DOHH2 (cell line): ENCODE measurements around the gene DLG5.

ENCODE experiments used
- H3F3A ChIP-seq: fragments of 200-600 bp; sonication (generic), shearing (Covaris generic); 2 replicates; pipeline ENCODE4 v1.6.0; 2016; ENCODE audit warnings: antibody characterized with exemption, mild to moderate bottlenecking; ENCODE audit not compliant: control insufficient read depth, insufficient read depth
- H3K27ac ChIP-seq: fragments of 200-600 bp; sonication (generic); 2 replicates; pipeline ENCODE4 v1.5.1; 2014; ENCODE audit warnings: low read depth, mild to moderate bottlenecking, low read length, moderate library complexity
- H3K27me3 ChIP-seq: fragments of 200-600 bp; sonication (generic); 2 replicates; pipeline ENCODE4 v1.6.1; 2014; ENCODE audit warnings: mild to moderate bottlenecking, low read length, mixed read lengths; ENCODE audit not compliant: control insufficient read depth
- H3K36me3 ChIP-seq: fragments of 200-600 bp; sonication (generic); 2 replicates; pipeline ENCODE4 v1.6.1; 2014; ENCODE audit warnings: mild to moderate bottlenecking, low read length, moderate library complexity, mixed read lengths; ENCODE audit not compliant: control insufficient read depth
- H3K4me1 ChIP-seq: fragments of 200-600 bp; sonication (generic); 2 replicates; pipeline ENCODE4 v1.6.1; 2014; ENCODE audit warnings: mild to moderate bottlenecking, low read length, mixed read lengths; ENCODE audit not compliant: control insufficient read depth
- H3K4me2 ChIP-seq: fragments of 200-600 bp; sonication (generic); 2 replicates; pipeline ENCODE4 v1.6.0; 2014; ENCODE audit warnings: mild to moderate bottlenecking, low read length, moderate library complexity
- H3K4me3 ChIP-seq: fragments of 200-600 bp; sonication (generic); 2 replicates; pipeline ENCODE4 v1.5.1; 2014; ENCODE audit warnings: mild to moderate bottlenecking, low read length, mixed read lengths
- H3K79me2 ChIP-seq: fragments of 200-600 bp; sonication (generic); 2 replicates; pipeline ENCODE4 v1.6.1; 2014; ENCODE audit warnings: mild to moderate bottlenecking, low read length, mixed read lengths; ENCODE audit not compliant: control insufficient read depth
- H3K9me2 ChIP-seq: fragments of 200-600 bp; sonication (generic); replicated peaks from 2 replicates; pipeline ENCODE4 v1.6.1; 2014; ENCODE audit warnings: mild to moderate bottlenecking, low read length, mixed read lengths; ENCODE audit not compliant: control insufficient read depth
- H3K9me3 ChIP-seq: fragments of 200-600 bp; sonication (generic); 2 replicates; pipeline ENCODE4 v1.6.1; 2014; ENCODE audit warnings: antibody characterized with exemption, low read length, mixed read lengths; ENCODE audit not compliant: control insufficient read depth, insufficient read depth
- H4K20me1 ChIP-seq: fragments of 200-600 bp; sonication (generic); 2 replicates; pipeline ENCODE4 v1.6.0; 2014; ENCODE audit warnings: low read depth, mild to moderate bottlenecking, antibody characterized with exemption, low read length, moderate library complexity; ENCODE audit not compliant: control insufficient read depth, insufficient read depth
- EZH2phosphoT487 ChIP-seq: fragments of 200-600 bp; sonication (generic); IDR thresholded peaks from 2 replicates; pipeline ENCODE4 v1.6.1; 2017; ENCODE audit warnings: borderline replicate concordance, mild to moderate bottlenecking, antibody characterized with exemption, low read length, moderate library complexity, mixed read lengths
- TF ChIP-seq, protein P1 (sequence below): fragments of 200-600 bp; sonication (generic); IDR thresholded peaks from one replicate; pipeline ENCODE4 v1.5.1; 2014; ENCODE audit warnings: antibody characterized with exemption, mild to moderate bottlenecking, low read depth, low read length; ENCODE audit not compliant: poor library complexity, severe bottlenecking

DLG5 gene

GRCh38 chr10:77846718-77847311 lies 79.7 kb downstream of the DLG5 start:
- no peaks in the 10 kb centered on the region for H3F3A ChIP-seq
- H3K79me2 ChIP-seq: no peaks in the 10 kb centered on the region
- no peak overlapping the region for H3K27ac ChIP-seq
- H3K36me3 ChIP-seq: no peaks in the 10 kb centered on the region
- H3K4me2 ChIP-seq: no peak overlapping the region
- no peaks in the 10 kb centered on the region for H3K27me3 ChIP-seq
- no peak overlapping the region for H3K4me3 ChIP-seq
- H3K9me3 ChIP-seq: no peaks in the 10 kb centered on the region
- H3K4me1 ChIP-seq: no peaks in the 10 kb centered on the region
- H3K9me2 ChIP-seq: no peaks in the 10 kb centered on the region
- H4K20me1 ChIP-seq: no peaks in the 10 kb centered on the region
- TF ChIP-seq, protein P1, sequence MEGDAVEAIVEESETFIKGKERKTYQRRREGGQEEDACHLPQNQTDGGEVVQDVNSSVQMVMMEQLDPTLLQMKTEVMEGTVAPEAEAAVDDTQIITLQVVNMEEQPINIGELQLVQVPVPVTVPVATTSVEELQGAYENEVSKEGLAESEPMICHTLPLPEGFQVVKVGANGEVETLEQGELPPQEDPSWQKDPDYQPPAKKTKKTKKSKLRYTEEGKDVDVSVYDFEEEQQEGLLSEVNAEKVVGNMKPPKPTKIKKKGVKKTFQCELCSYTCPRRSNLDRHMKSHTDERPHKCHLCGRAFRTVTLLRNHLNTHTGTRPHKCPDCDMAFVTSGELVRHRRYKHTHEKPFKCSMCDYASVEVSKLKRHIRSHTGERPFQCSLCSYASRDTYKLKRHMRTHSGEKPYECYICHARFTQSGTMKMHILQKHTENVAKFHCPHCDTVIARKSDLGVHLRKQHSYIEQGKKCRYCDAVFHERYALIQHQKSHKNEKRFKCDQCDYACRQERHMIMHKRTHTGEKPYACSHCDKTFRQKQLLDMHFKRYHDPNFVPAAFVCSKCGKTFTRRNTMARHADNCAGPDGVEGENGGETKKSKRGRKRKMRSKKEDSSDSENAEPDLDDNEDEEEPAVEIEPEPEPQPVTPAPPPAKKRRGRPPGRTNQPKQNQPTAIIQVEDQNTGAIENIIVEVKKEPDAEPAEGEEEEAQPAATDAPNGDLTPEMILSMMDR: peak; percentile 88
- TF ChIP-seq EZH2phosphoT487: no peak

GRCh38 chr10:77845451-77845850 lies 81.1 kb downstream of the DLG5 start:
- TF ChIP-seq, protein P1: no peak
- TF ChIP-seq EZH2phosphoT487: no peak
- H3K79me2 ChIP-seq: no peaks in the 10 kb centered on the region
- no peaks in the 10 kb centered on the region for H3K27me3 ChIP-seq
- H3K9me3 ChIP-seq: no peaks in the 10 kb centered on the region
- H3K4me3 ChIP-seq: no peak overlapping the region
- no peaks in the 10 kb centered on the region for H3F3A ChIP-seq
- H3K36me3 ChIP-seq: no peaks in the 10 kb centered on the region
- no peaks in the 10 kb centered on the region for H3K9me2 ChIP-seq
- no peaks in the 10 kb centered on the region for H4K20me1 ChIP-seq
- no peak overlapping the region for H3K4me2 ChIP-seq
- no peaks in the 10 kb centered on the region for H3K4me1 ChIP-seq
- H3K27ac ChIP-seq: no peak overlapping the region

DNA sequence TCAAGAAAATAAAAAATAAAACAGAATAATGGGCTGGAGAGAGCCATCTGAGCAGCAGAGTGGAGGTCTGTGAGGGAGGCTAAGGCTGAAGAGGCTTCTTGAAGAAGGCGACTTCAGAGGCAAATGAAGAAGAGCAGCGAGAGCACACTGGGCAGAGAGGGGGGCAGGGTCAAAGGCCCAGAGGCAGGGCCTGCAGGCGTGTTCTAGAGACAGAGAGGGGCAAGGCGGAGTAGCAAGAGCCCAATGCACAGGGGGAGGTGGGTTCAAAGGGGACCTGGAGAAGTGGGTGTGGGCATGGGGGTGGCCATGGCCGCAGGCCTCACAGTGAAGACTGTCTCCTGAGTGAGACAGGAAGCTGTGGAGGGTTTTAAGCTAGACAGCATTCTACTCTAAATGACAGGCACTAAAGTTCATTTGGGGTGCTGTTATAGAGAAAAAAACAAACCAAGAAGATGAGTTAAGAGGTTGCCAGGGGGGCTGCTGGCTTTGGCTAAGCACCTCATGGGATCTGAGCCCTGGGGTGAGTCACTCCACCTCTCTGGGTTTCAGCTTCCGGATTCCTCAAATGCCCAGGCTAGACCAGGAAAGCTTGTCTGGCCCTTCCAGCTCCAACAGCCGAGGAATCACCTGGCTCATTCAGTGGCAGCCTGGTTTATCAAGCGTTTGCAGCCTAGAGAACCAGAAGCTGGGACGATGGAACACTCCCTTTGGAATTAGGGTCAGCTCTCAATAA lies 81.7 kb downstream of the DLG5 start:
- no peaks in the 10 kb centered on the region for H3K4me1 ChIP-seq
- H3K9me3 ChIP-seq: no peaks in the 10 kb centered on the region
- no peak for TF ChIP-seq EZH2phosphoT487
- TF ChIP-seq, protein P1: no peak
- no peaks in the 10 kb centered on the region for H3K79me2 ChIP-seq
- H3K4me3 ChIP-seq: no peak overlapping the region
- no peak overlapping the region for H3K4me2 ChIP-seq
- no peaks in the 10 kb centered on the region for H4K20me1 ChIP-seq
- H3F3A ChIP-seq: no peaks in the 10 kb centered on the region
- no peak overlapping the region for H3K27ac ChIP-seq
- H3K9me2 ChIP-seq: no peaks in the 10 kb centered on the region
- H3K27me3 ChIP-seq: no peaks in the 10 kb centered on the region
- no peaks in the 10 kb centered on the region for H3K36me3 ChIP-seq
